Calu3 (cell line): ENCODE data around the gene SLC17A4. TPM values are rescaled to one million over a fixed set of nuclear protein-coding genes. Genes with fewer than 3 reads are reported as not detected.

Experiments
- BruUV-seq: library from RNA; stranded (reverse); fragments of 400-500 nt; replicated peaks from 2 replicates; lab custom pipeline; 2021; lab: Mats Ljungman, UMichigan
- CTCF ChIA-PET: fragments of 300-600 bp; sonication (Branson Sonifier 250); formaldehyde crosslinking; loops from one replicate; lab custom pipeline; 2022; ENCODE audit warnings: antibody characterized with exemption; lab: Charles Lee
- DNase-seq: peaks from one replicate; pipeline ENCODE4 v3.0.0; 2022
- H3K27ac Mint-ChIP-seq: one replicate; pipeline ENCODE4 v1.8.0; 2022; ENCODE audit warnings: mixed read lengths; ENCODE audit not compliant: unreplicated experiment
- H3K27me3 Mint-ChIP-seq: one replicate; pipeline ENCODE4 v1.8.0; 2022; ENCODE audit warnings: mixed read lengths; ENCODE audit not compliant: unreplicated experiment
- H3K36me3 Mint-ChIP-seq: one replicate; pipeline ENCODE4 v1.8.0; 2022; ENCODE audit warnings: mild to moderate bottlenecking, moderate library complexity, mixed read lengths; ENCODE audit not compliant: insufficient read depth, unreplicated experiment
- H3K4me1 Mint-ChIP-seq: one replicate; pipeline ENCODE4 v1.8.0; 2022; ENCODE audit warnings: mild to moderate bottlenecking, low read depth, mixed read lengths; ENCODE audit not compliant: unreplicated experiment
- H3K4me3 Mint-ChIP-seq: one replicate; pipeline ENCODE4 v1.8.0; 2022; ENCODE audit warnings: mild to moderate bottlenecking, low read depth, moderate library complexity, mixed read lengths; ENCODE audit not compliant: unreplicated experiment
- H3K9me3 Mint-ChIP-seq: one replicate; pipeline ENCODE4 v1.8.0; 2022; ENCODE audit warnings: low read depth, mixed read lengths; ENCODE audit not compliant: unreplicated experiment
- intact Hi-C: fragments of 100-400 bp; cut with micrococcal nuclease; formaldehyde crosslinking; loops from one replicate; pipeline ENCODE4 v1.10.0; 2022; ENCODE audit not compliant: unreplicated experiment
- total RNA-seq: library from RNA; stranded (reverse); gene quantifications from 2 replicates; pipeline ENCODE4 v1.2.3, GENCODE V29; 2022
- TF ChIP-seq, protein P1 (sequence below): fragments of 200-600 bp; IDR thresholded peaks from one replicate; pipeline ENCODE4 v1.8.0; 2022; ENCODE audit warnings: antibody characterized with exemption; ENCODE audit not compliant: unreplicated experiment

SLC17A4 gene
- total RNA-seq, 1 experiment from 2014 or later, result 1.9 TPM

DNA sequence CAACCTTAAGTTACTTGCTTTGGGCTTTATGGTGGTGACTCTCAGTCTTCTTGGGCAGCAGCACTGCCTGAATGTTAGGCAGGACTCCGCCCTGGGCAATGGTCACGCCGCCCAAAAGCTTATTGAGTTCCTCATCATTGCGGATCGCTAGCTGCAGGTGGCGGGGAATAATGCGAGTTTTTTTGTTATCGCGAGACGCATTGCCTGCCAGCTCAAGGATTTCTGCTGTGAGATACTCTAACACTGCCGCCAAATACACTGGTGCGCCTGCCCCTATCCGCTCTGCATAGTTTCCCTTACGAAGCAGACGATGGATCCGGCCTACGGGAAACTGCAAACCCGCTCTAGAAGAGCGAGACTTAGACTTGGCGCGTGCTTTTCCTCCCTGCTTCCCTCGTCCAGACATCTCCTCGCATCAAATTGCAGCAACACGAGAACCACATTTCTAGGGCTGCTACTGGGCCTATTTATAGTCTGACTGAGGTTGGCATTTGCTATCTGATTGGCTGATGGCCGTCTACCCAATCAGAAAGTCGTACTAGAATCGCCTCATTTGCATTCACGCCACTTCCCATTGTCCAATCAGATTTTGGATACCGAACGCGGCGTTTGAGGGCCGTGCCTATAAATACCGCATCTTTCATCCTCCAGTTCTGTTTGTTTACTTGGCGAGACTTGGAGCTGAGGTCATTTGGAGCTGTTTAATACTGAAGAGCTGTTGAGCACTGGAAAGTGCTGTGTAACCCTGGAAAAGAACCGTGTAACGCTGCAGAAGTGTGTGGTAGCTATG lies 28.2 kb upstream of the SLC17A4 start:
- CTCF ChIA-PET, result interaction anchor here (0.6 to 0.8 kb wide), 2 partner anchors 89 to 1104 kb away, joined by 4 to 6 read pairs; no protein-coding TSS in a partner anchor
- H3K27ac Mint-ChIP-seq, result no peak overlapping the region
- no peaks in the 10 kb centered on the region for H3K27me3 Mint-ChIP-seq
- BruUV-seq, result no TSS peak
- H3K36me3 Mint-ChIP-seq, result no peaks in the 10 kb centered on the region
- TF ChIP-seq, protein P1, sequence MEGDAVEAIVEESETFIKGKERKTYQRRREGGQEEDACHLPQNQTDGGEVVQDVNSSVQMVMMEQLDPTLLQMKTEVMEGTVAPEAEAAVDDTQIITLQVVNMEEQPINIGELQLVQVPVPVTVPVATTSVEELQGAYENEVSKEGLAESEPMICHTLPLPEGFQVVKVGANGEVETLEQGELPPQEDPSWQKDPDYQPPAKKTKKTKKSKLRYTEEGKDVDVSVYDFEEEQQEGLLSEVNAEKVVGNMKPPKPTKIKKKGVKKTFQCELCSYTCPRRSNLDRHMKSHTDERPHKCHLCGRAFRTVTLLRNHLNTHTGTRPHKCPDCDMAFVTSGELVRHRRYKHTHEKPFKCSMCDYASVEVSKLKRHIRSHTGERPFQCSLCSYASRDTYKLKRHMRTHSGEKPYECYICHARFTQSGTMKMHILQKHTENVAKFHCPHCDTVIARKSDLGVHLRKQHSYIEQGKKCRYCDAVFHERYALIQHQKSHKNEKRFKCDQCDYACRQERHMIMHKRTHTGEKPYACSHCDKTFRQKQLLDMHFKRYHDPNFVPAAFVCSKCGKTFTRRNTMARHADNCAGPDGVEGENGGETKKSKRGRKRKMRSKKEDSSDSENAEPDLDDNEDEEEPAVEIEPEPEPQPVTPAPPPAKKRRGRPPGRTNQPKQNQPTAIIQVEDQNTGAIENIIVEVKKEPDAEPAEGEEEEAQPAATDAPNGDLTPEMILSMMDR, result no peak
- H3K4me1 Mint-ChIP-seq, result no peaks in the 10 kb centered on the region
- no peak for DNase-seq
- H3K4me3 Mint-ChIP-seq, result no peak overlapping the region
- no peaks in the 10 kb centered on the region for H3K9me3 Mint-ChIP-seq
- intact Hi-C loops, result no loop called here

DNA sequence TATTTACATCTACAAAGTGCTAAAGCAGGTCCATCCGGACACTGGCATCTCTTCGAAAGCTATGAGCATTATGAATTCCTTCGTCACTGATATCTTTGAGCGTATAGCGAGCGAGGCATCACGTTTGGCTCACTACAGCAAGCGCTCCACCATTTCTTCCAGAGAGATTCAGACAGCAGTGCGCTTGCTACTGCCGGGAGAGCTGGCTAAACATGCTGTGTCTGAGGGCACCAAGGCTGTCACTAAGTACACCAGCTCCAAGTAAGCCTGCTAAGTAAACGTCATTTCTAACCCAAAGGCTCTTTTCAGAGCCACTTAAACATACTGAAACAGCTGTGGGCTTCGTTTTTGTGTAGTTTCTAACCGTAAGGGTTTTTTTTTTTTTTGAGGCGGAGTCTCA lies 27.5 kb upstream of the SLC17A4 start:
- H3K9me3 Mint-ChIP-seq, result no peaks in the 10 kb centered on the region
- H3K27ac Mint-ChIP-seq, result no peak overlapping the region
- no TSS peak for BruUV-seq
- H3K4me1 Mint-ChIP-seq, result no peaks in the 10 kb centered on the region
- H3K4me3 Mint-ChIP-seq, result no peak overlapping the region
- DNase-seq, result no peak
- intact Hi-C loops, result no loop called here
- H3K36me3 Mint-ChIP-seq, result no peaks in the 10 kb centered on the region
- CTCF ChIA-PET, result interaction anchor here (0.7 to 0.8 kb wide), 2 partner anchors 90 to 667 kb away, joined by 4 to 5 read pairs; no protein-coding TSS in a partner anchor
- TF ChIP-seq, protein P1, result no peak
- no peaks in the 10 kb centered on the region for H3K27me3 Mint-ChIP-seq

DNA sequence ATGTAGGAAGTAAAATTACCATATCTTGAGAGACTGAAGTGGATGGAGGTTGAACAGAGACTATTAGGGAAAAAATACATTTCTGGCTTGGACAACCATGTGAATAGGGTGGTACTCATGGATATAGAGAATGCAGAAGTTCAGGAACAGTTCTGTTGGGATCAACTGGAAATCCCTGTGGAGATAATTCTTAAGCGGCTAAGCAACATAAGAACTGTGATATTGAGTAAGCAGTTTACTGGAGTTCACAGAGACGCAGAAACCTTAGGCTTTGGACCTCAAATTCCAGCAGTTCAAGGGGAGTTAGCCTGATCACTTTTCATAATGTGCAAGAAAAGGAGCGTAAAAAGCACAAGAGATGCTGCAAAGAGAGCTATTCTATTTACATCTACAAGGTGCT lies 23.6 kb upstream of the SLC17A4 start:
- no peak for DNase-seq
- intact Hi-C loops, result no loop called here
- H3K9me3 Mint-ChIP-seq, result peaks cover 3% of the 10 kb centered on the region
- no peaks in the 10 kb centered on the region for H3K27me3 Mint-ChIP-seq
- BruUV-seq, result no TSS peak
- H3K36me3 Mint-ChIP-seq, result no peaks in the 10 kb centered on the region
- no peak overlapping the region for H3K4me3 Mint-ChIP-seq
- no peaks in the 10 kb centered on the region for H3K4me1 Mint-ChIP-seq
- TF ChIP-seq, protein P1, result no peak
- no peak overlapping the region for H3K27ac Mint-ChIP-seq
- CTCF ChIA-PET, result interaction anchor here (0.6 kb wide), 1 partner anchor 77 kb away, joined by 3 read pairs; no protein-coding TSS in a partner anchor

DNA sequence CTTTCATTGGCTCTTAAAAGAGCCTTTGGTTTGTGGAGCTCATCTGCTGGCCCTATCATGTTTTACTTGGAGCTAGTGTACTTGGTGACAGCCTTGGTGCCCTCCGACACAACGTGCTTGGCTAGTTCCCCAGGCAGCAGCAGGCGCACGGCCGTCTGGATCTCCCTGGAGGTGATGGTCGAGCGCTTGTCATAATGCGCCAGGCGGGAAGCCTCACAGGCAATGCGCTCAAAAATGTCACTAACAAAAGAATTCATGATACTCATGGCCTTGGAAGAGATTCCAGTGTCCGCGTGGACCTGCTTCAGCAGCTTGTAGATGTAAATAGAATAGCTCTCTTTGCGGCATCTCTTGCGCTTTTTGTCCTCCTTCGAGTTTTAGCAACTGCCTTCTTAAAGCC lies 22.8 kb upstream of the SLC17A4 start:
- Mint-ChIP-seq H3K36me3 (no peaks in the 10 kb centered on the region), H3K4me3 (no peak overlapping the region), H3K4me1 (no peaks in the 10 kb centered on the region), H3K27me3 (no peaks in the 10 kb centered on the region), H3K9me3 (peaks cover 3% of the 10 kb centered on the region), H3K27ac (no peak overlapping the region)
- intact Hi-C loops, result no loop called here
- no peak for DNase-seq
- TF ChIP-seq, protein P1, result no peak
- CTCF ChIA-PET, result no interaction called here
- BruUV-seq, result no TSS peak
